IPS DF 4.7 (cell line): ENCODE measurements around the gene DAD1.
"Not testable (repeated sequence)": the region's sequence is repeated elsewhere in the genome, so short reads cannot be mapped to it uniquely, and the experiment has no call there.

Experiments
- DNase-seq: peaks from one replicate; pipeline ENCODE4 v3.0.0-alpha.2; 2013; ENCODE audit warnings: low spot score; ENCODE audit errors: extremely low read depth

The DAD1 gene

GRCh38 chr14:22599349-22599748, 10.3 kb upstream of the DAD1 start:
- no peak for DNase-seq

- DNase-seq: no peak
These were observed 9.8 kb upstream of the DAD1 start for GRCh38 chr14:22598896-22599244.

GRCh38 chr14:22598099-22598895, 9.3 kb upstream of the DAD1 start, which contains the start of gene ABHD4:
Gene ABHD4 (plus strand): TSS chr14:22598300. CDS start chr14:22598307, 7 bp downstream.
- DNase-seq: no peak

GRCh38 chr14:22597771-22598098, 8.7 kb upstream of the DAD1 start:
- no peak for DNase-seq

GRCh38 chr14:22597265-22597664, 8.2 kb upstream of the DAD1 start:
- no peak for DNase-seq

GRCh38 chr14:22596354-22596879, 7.4 kb upstream of the DAD1 start:
- no peak for DNase-seq

- DNase-seq: no peak
These were observed 5.2 kb upstream of the DAD1 start for GRCh38 chr14:22594156-22594716.

GRCh38 chr14:22593601-22594000, 4.6 kb upstream of the DAD1 start:
- no peak for DNase-seq

- DNase-seq: no peak
These were observed 4.2 kb upstream of the DAD1 start for GRCh38 chr14:22593189-22593588.

- no peak for DNase-seq
These were observed 413 bp downstream of the DAD1 start for GRCh38 chr14:22588526-22589095.

- not testable (repeated sequence) for DNase-seq
These were observed 1.2 kb downstream of the DAD1 start for GRCh38 chr14:22587677-22588422.

GRCh38 chr14:22587247-22587646, 1.8 kb downstream of the DAD1 start:
- no peak for DNase-seq

GRCh38 chr14:22583994-22584393, 5.0 kb downstream of the DAD1 start:
- DNase-seq: no peak

- DNase-seq: no peak
These were observed 8.4 kb downstream of the DAD1 start for GRCh38 chr14:22580625-22581024.

GRCh38 chr14:22579881-22580280, 9.1 kb downstream of the DAD1 start:
- DNase-seq: no peak

- DNase-seq: no peak
These were observed 9.8 kb downstream of the DAD1 start for GRCh38 chr14:22579236-22579635.

GRCh38 chr14:22577334-22577908, 11.6 kb downstream of the DAD1 start:
- no peak for DNase-seq

GRCh38 chr14:22573804-22574203, 15.2 kb downstream of the DAD1 start:
- no peak for DNase-seq

- DNase-seq: no peak
These were observed 16.4 kb downstream of the DAD1 start for GRCh38 chr14:22572562-22573058.

GRCh38 chr14:22570132-22570949, 18.7 kb downstream of the DAD1 start:
- peak; percentile 95 for DNase-seq

GRCh38 chr14:22569737-22570131, 19.3 kb downstream of the DAD1 start:
- no peak for DNase-seq
